HCT116 (cell line): ENCODE measurements around the gene HSD17B1. TPM values are rescaled to one million over a fixed set of nuclear protein-coding genes. Genes with fewer than 3 reads are reported as not detected.

ENCODE experiments used
- ATAC-seq: fragments of 200-7000 bp; cut with Tn5 transposase; 2 replicates; pipeline ENCODE4 v1.9.1; 2020; ENCODE audit warnings: mild to moderate bottlenecking, moderate library complexity
- BruUV-seq: library from RNA; stranded (reverse); fragments of 400-500 nt; replicated peaks from 2 replicates; lab custom pipeline; 2021; lab: Mats Ljungman, UMichigan
- CTCF ChIA-PET: fragments of 300-600 bp; sonication (Branson Sonifier 250); formaldehyde crosslinking; loops from one replicate; lab custom pipeline; 2021; ENCODE audit warnings: antibody characterized with exemption; lab: Charles Lee
- POLR2A ChIA-PET: fragments of 300-600, 350-600 bp; sonication (Branson Sonifier 250); formaldehyde crosslinking; loops from one replicate; lab custom pipeline; 2021; ENCODE audit warnings: antibody characterized with exemption; lab: Charles Lee
- RAD21 ChIA-PET, 2 experiments: fragments of 300-600 bp; sonication (Branson Sonifier 250); formaldehyde crosslinking; loops; one replicate each; lab custom pipeline; 2023; ENCODE audit warnings: low total read pairs in 2 of 2; ENCODE audit not compliant: uncharacterized antibody in 2 of 2, unreplicated experiment in 2 of 2, low non-redundant PET in 1 of 2; lab: Charles Lee
- DNase-seq: peaks from one replicate; pipeline ENCODE4 v3.0.0-alpha.2; 2010; ENCODE audit warnings: low read depth, low spot score
- H2AFZ ChIP-seq: fragments of 200-600 bp; shearing (Covaris generic), sonication (generic); 2 replicates; pipeline ENCODE4 v1.6.1; 2017; ENCODE audit warnings: low read depth, mixed run types, mixed read lengths, antibody characterized with exemption, low read length; ENCODE audit not compliant: poor library complexity, severe bottlenecking
- H3K27ac ChIP-seq: 2 replicates; pipeline ENCODE4 v1.5.1; 2012; ENCODE audit warnings: low read depth, low read length
- H3K27me3 ChIP-seq: fragments of 200-600 bp; sonication (generic); 2 replicates; pipeline ENCODE4 v1.6.1; 2016; ENCODE audit warnings: mixed run types, low read length, mixed read lengths; ENCODE audit not compliant: insufficient read depth
- H3K36me3 ChIP-seq, 2 experiments: fragments of 200-500 bp in 1 of 2; fragments of 200-600 bp in 1 of 2; sonication (Bioruptor generic) in 1 of 2; sonication (generic) in 1 of 2; 2 replicates each; pipeline versions ENCODE4 v1.5.1 to v1.6.1; 2014 to 2016; ENCODE audit warnings: low read length in 2 of 2, inconsistent platforms in 1 of 2, mixed read lengths in 1 of 2, mixed run types in 1 of 2; ENCODE audit not compliant: insufficient read depth in 2 of 2, control insufficient read depth in 1 of 2
- H3K4me1 ChIP-seq, 2 experiments: fragments of 200-600 bp in 1 of 2; sonication (generic) in 1 of 2; 2 replicates each; pipeline versions ENCODE4 v1.5.1 to v1.6.1; 2012 to 2017; ENCODE audit warnings: low read length in 2 of 2, inconsistent platforms in 1 of 2, mild to moderate bottlenecking in 1 of 2, mixed read lengths in 1 of 2, mixed run types in 1 of 2, moderate library complexity in 1 of 2; ENCODE audit not compliant: insufficient read depth in 2 of 2, control insufficient read depth in 1 of 2
- H3K4me2 ChIP-seq: fragments of 200-600 bp; sonication (generic); 2 replicates; pipeline ENCODE4 v1.6.1; 2017; ENCODE audit warnings: mixed run types, low read length, mixed read lengths
- H3K4me3 ChIP-seq, 2 experiments: fragments of 200-600 bp in 1 of 2; sonication (generic) in 1 of 2; replicated peaks in 1 of 2; 2 replicates each; pipeline ENCODE4 v1.5.1; 2011 to 2016; ENCODE audit warnings: low read length in 2 of 2, control low read depth in 1 of 2, low read depth in 1 of 2, mild to moderate bottlenecking in 1 of 2, mixed read lengths in 1 of 2, mixed run types in 1 of 2
- H3K79me2 ChIP-seq: fragments of 200-600 bp; sonication (generic); 2 replicates; pipeline ENCODE4 v1.6.1; 2017; ENCODE audit warnings: mild to moderate bottlenecking, mixed run types, low read length, moderate library complexity, mixed read lengths; ENCODE audit not compliant: insufficient read depth
- H3K9ac ChIP-seq: fragments of 200-600 bp; sonication (generic); 2 replicates; pipeline ENCODE4 v1.6.1; 2016; ENCODE audit warnings: low read length, mixed read lengths
- H3K9me2 ChIP-seq: fragments of 200-600 bp; sonication (generic), shearing (Covaris generic); 2 replicates; pipeline ENCODE4 v1.6.1; 2017; ENCODE audit warnings: mixed run types, mild to moderate bottlenecking, moderate library complexity; ENCODE audit not compliant: insufficient read depth
- H3K9me3 ChIP-seq, 2 experiments: fragments of 200-500 bp in 1 of 2; fragments of 200-600 bp in 1 of 2; sonication (Bioruptor generic) in 1 of 2; sonication (generic) in 1 of 2; 2 replicates each; pipeline ENCODE4 v1.6.1; 2014 to 2017; ENCODE audit warnings: low read length in 2 of 2, mixed read lengths in 2 of 2, inconsistent platforms in 1 of 2, low read depth in 1 of 2, mild to moderate bottlenecking in 1 of 2, mixed run types in 1 of 2, moderate library complexity in 1 of 2; ENCODE audit not compliant: control insufficient read depth in 1 of 2, insufficient read depth in 1 of 2
- H4K20me1 ChIP-seq: fragments of 200-600 bp; sonication (generic), shearing (Covaris generic); 2 replicates; pipeline ENCODE4 v1.6.1; 2017; ENCODE audit warnings: mixed run types, mild to moderate bottlenecking, moderate library complexity; ENCODE audit not compliant: insufficient read depth
- CBX3 ChIP-seq: IDR thresholded peaks from 2 replicates; pipeline ENCODE4 v1.6.1; 2012; ENCODE audit warnings: low read depth
- CEBPB ChIP-seq: IDR thresholded peaks from 2 replicates; pipeline ENCODE4 v1.6.1; 2012; ENCODE audit warnings: low read depth
- EGR1 ChIP-seq: IDR thresholded peaks from 2 replicates; pipeline ENCODE4 v1.6.1; 2012; ENCODE audit warnings: low read depth
- EZH2phosphoT487 ChIP-seq: fragments of 200-600 bp; IDR thresholded peaks from 2 replicates; pipeline ENCODE4 v1.6.1; 2018; ENCODE audit warnings: antibody characterized with exemption, borderline replicate concordance
- POLR2A ChIP-seq: IDR thresholded peaks from 2 replicates; pipeline ENCODE4 v1.7.0; 2011; ENCODE audit warnings: borderline replicate concordance; ENCODE audit not compliant: insufficient read depth, insufficient read length; ENCODE audit errors: extremely low read depth
- POLR2AphosphoS5 ChIP-seq: IDR thresholded peaks from 2 replicates; pipeline ENCODE4 v1.6.1; 2011; ENCODE audit warnings: mild to moderate bottlenecking, low read depth, low read length, moderate library complexity
- RAD21 ChIP-seq: IDR thresholded peaks from 2 replicates; pipeline ENCODE4 v1.6.1; 2012; ENCODE audit warnings: low read depth, mild to moderate bottlenecking
- YY1 ChIP-seq: IDR thresholded peaks from 2 replicates; pipeline ENCODE4 v1.6.1; 2011; ENCODE audit warnings: low read length, low read depth, moderate library complexity, mild to moderate bottlenecking; ENCODE audit not compliant: insufficient replicate concordance; ENCODE audit errors: extremely low read depth
- ZFX ChIP-seq: fragments of 450-650 bp; IDR thresholded peaks from 2 replicates; pipeline ENCODE4 v1.6.1; 2017
- intact Hi-C: fragments of 100-400 bp; cut with micrococcal nuclease; formaldehyde crosslinking; loops from 2 replicates; pipeline ENCODE4 v1.10.0; 2022
- total RNA-seq: library from RNA; stranded (reverse); gene quantifications from one replicate; pipeline ENCODE4 v1.2.1, GENCODE V29; 2021; ENCODE audit not compliant: unreplicated experiment
- TF ChIP-seq, protein P1 (sequence below): IDR thresholded peaks from 2 replicates; pipeline ENCODE4 v1.6.1; 2012
- TF ChIP-seq, protein P2 (sequence below): IDR thresholded peaks from 2 replicates; pipeline ENCODE4 v1.6.1; 2011; ENCODE audit warnings: mild to moderate bottlenecking, low read length, moderate library complexity; ENCODE audit not compliant: insufficient replicate concordance; ENCODE audit errors: extremely low read depth
- TF ChIP-seq, protein P3 (sequence below): IDR thresholded peaks from 2 replicates; pipeline ENCODE4 v1.6.1; 2012; ENCODE audit warnings: low read depth
- TF ChIP-seq, protein P4 (sequence below), 3 experiments: fragments of 200-600 bp in 1 of 3; sonication (generic) in 1 of 3; IDR thresholded peaks in 2 of 3; conservative IDR thresholded peaks in 1 of 3; 2 replicates each; pipeline ENCODE4 v1.5.1; 2012 to 2017; ENCODE audit warnings: low read depth in 2 of 3, low read length in 2 of 3, antibody characterized with exemption in 1 of 3, borderline replicate concordance in 1 of 3, control low read depth in 1 of 3, mild to moderate bottlenecking in 1 of 3, mixed read lengths in 1 of 3, mixed run types in 1 of 3, moderate library complexity in 1 of 3; ENCODE audit not compliant: insufficient read depth in 1 of 3
- TF ChIP-seq, protein P5 (sequence below): IDR thresholded peaks from 2 replicates; pipeline ENCODE4 v1.6.1; 2012

Gene HSD17B1
- total RNA-seq, 1 experiment from 2014 or later, result 1.4 TPM

DNA sequence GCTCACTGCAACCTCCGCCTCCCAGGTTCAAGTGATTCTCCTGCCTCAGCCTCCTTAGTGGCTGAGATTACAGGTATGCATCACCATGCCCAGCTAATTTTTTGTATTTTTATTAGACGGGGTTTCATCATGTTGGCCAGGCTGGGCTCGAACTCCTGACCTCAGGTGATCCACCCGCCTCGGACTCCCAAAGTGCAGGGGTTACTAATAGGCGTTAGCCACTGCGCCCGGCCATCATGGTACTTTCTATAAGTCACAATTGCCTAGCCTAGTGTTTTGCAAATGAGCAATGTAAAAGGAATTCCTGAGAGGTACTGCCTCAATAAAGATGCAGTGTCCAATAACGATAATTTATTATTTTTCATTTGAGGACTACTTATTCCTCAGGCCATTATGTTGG lies 38.7 kb downstream of the HSD17B1 start:
- ATAC-seq (no peak), DNase-seq (no peak)
- intact Hi-C loops, result no loop called here
- no peak overlapping the region for H3K4me3 ChIP-seq
- RAD21 ChIA-PET, result no interaction called here
- no peak overlapping the region for H3K27ac ChIP-seq
- CTCF ChIA-PET, result interaction anchor here (0.9 to 1.1 kb wide), 2 partner anchors 13 to 88 kb away, joined by 3 to 4 read pairs; no protein-coding TSS in a partner anchor
- H3K79me2 ChIP-seq, result no peaks in the 10 kb centered on the region; the same call in none of the 2 replicates
- no peaks in the 10 kb centered on the region for H3K9me3 ChIP-seq
- H2AFZ ChIP-seq, result no peak overlapping the region
- no peaks in the 10 kb centered on the region for H3K9me2 ChIP-seq
- peaks cover 0 to 13% of the 10 kb centered on the region in 2 experiments; a peak in 2 of 4 replicates for H3K36me3 ChIP-seq
- H3K27me3 ChIP-seq, result no peaks in the 10 kb centered on the region
- no peak overlapping the region for H3K9ac ChIP-seq
- no peaks in the 10 kb centered on the region for H3K4me1 ChIP-seq
- no peak overlapping the region for H3K4me2 ChIP-seq
- POLR2A ChIA-PET, result no interaction called here
- no TSS peak for BruUV-seq
- H4K20me1 ChIP-seq, result no peaks in the 10 kb centered on the region
- TF ChIP-seq RAD21, result no peak
- no peak for TF ChIP-seq YY1
- TF ChIP-seq, protein P1, sequence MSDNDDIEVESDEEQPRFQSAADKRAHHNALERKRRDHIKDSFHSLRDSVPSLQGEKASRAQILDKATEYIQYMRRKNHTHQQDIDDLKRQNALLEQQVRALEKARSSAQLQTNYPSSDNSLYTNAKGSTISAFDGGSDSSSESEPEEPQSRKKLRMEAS, result no peak
- TF ChIP-seq, protein P2, sequence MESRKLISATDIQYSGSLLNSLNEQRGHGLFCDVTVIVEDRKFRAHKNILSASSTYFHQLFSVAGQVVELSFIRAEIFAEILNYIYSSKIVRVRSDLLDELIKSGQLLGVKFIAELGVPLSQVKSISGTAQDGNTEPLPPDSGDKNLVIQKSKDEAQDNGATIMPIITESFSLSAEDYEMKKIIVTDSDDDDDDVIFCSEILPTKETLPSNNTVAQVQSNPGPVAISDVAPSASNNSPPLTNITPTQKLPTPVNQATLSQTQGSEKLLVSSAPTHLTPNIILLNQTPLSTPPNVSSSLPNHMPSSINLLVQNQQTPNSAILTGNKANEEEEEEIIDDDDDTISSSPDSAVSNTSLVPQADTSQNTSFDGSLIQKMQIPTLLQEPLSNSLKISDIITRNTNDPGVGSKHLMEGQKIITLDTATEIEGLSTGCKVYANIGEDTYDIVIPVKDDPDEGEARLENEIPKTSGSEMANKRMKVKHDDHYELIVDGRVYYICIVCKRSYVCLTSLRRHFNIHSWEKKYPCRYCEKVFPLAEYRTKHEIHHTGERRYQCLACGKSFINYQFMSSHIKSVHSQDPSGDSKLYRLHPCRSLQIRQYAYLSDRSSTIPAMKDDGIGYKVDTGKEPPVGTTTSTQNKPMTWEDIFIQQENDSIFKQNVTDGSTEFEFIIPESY, result no peak
- no peak for TF ChIP-seq CEBPB
- TF ChIP-seq CBX3, result no peak
- TF ChIP-seq, protein P3, sequence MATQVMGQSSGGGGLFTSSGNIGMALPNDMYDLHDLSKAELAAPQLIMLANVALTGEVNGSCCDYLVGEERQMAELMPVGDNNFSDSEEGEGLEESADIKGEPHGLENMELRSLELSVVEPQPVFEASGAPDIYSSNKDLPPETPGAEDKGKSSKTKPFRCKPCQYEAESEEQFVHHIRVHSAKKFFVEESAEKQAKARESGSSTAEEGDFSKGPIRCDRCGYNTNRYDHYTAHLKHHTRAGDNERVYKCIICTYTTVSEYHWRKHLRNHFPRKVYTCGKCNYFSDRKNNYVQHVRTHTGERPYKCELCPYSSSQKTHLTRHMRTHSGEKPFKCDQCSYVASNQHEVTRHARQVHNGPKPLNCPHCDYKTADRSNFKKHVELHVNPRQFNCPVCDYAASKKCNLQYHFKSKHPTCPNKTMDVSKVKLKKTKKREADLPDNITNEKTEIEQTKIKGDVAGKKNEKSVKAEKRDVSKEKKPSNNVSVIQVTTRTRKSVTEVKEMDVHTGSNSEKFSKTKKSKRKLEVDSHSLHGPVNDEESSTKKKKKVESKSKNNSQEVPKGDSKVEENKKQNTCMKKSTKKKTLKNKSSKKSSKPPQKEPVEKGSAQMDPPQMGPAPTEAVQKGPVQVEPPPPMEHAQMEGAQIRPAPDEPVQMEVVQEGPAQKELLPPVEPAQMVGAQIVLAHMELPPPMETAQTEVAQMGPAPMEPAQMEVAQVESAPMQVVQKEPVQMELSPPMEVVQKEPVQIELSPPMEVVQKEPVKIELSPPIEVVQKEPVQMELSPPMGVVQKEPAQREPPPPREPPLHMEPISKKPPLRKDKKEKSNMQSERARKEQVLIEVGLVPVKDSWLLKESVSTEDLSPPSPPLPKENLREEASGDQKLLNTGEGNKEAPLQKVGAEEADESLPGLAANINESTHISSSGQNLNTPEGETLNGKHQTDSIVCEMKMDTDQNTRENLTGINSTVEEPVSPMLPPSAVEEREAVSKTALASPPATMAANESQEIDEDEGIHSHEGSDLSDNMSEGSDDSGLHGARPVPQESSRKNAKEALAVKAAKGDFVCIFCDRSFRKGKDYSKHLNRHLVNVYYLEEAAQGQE, result no peak
- no peak for TF ChIP-seq POLR2A
- TF ChIP-seq EZH2phosphoT487, result no peak
- no peak for TF ChIP-seq ZFX
- TF ChIP-seq POLR2AphosphoS5, result no peak
- TF ChIP-seq, protein P4, sequence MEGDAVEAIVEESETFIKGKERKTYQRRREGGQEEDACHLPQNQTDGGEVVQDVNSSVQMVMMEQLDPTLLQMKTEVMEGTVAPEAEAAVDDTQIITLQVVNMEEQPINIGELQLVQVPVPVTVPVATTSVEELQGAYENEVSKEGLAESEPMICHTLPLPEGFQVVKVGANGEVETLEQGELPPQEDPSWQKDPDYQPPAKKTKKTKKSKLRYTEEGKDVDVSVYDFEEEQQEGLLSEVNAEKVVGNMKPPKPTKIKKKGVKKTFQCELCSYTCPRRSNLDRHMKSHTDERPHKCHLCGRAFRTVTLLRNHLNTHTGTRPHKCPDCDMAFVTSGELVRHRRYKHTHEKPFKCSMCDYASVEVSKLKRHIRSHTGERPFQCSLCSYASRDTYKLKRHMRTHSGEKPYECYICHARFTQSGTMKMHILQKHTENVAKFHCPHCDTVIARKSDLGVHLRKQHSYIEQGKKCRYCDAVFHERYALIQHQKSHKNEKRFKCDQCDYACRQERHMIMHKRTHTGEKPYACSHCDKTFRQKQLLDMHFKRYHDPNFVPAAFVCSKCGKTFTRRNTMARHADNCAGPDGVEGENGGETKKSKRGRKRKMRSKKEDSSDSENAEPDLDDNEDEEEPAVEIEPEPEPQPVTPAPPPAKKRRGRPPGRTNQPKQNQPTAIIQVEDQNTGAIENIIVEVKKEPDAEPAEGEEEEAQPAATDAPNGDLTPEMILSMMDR (IDR thresholded peaks at IDR 0.05 in 2 of 3, conservative IDR thresholded peaks at IDR 0.05 in 1 of 3; ENCODE audit: borderline replicate concordance in 1 of 3, insufficient read depth in 1 of 3, low read depth in 2 of 3, low read length in 2 of 3), result no peak
- TF ChIP-seq EGR1, result no peak
- TF ChIP-seq, protein P5, sequence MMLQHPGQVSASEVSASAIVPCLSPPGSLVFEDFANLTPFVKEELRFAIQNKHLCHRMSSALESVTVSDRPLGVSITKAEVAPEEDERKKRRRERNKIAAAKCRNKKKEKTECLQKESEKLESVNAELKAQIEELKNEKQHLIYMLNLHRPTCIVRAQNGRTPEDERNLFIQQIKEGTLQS, result no peak
